CD4-positive, alpha-beta T cell (primary cell): ENCODE data around the gene PSMC3. TPM values are rescaled to one million over a fixed set of nuclear protein-coding genes. Genes with fewer than 3 reads are reported as not detected.

Source experiments
- ATAC-seq: fragments of 200-7000 bp; cut with Tn5 transposase; one replicate; pipeline ENCODE4 v1.10.0; 2022; ENCODE audit warnings: mild to moderate bottlenecking; ENCODE audit not compliant: poor library complexity
- CTCF ChIA-PET: fragments of 350-600 bp; sonication (Branson Sonifier 250); formaldehyde crosslinking; loops from one replicate; lab custom pipeline; 2021; ENCODE audit warnings: antibody characterized with exemption, inconsistent platforms; lab: Charles Lee
- POLR2A ChIA-PET: fragments of 350-600 bp; sonication (Branson Sonifier 250); formaldehyde crosslinking; loops from one replicate; lab custom pipeline; 2021; ENCODE audit warnings: antibody characterized with exemption, inconsistent platforms; lab: Charles Lee
- DNase-seq, 14 experiments: peaks; one replicate each; pipeline ENCODE4 v3.0.0-alpha.2; 2013 to 2020; ENCODE audit warnings: mixed read lengths in 2 of 14
- H3K27ac ChIP-seq, 2 donors: one replicate each; pipeline versions ENCODE4 v1.5.1 to v1.7.0; 2013; ENCODE audit warnings: low read length in 2 of 2, low read depth in 1 of 2, mild to moderate bottlenecking in 1 of 2
- H3K27me3 ChIP-seq, 2 experiments: 1 replicate in 1 of 2; 2 replicates in 1 of 2; pipeline versions ENCODE4 v1.6.1 to v1.7.0; 2013; ENCODE audit warnings: low read length in 2 of 2, control low read depth in 1 of 2, mild to moderate bottlenecking in 1 of 2, moderate library complexity in 1 of 2; ENCODE audit not compliant: insufficient read depth in 2 of 2, control insufficient read depth in 1 of 2
- H3K36me3 ChIP-seq: one replicate; pipeline ENCODE4 v1.6.1; 2013; ENCODE audit warnings: low read length, control low read depth; ENCODE audit not compliant: insufficient read depth
- H3K4me1 ChIP-seq: one replicate; pipeline ENCODE4 v1.6.1; 2013; ENCODE audit warnings: low read length, control low read depth; ENCODE audit not compliant: insufficient read depth
- H3K4me3 ChIP-seq: one replicate; pipeline ENCODE4 v1.5.1; 2013; ENCODE audit warnings: mild to moderate bottlenecking, low read length, moderate library complexity
- H3K9me3 ChIP-seq, 2 experiments: 1 replicate in 1 of 2; 2 replicates in 1 of 2; pipeline versions ENCODE4 v1.6.1 to v1.7.0; 2013; ENCODE audit warnings: low read length in 2 of 2, mild to moderate bottlenecking in 2 of 2, control low read depth in 1 of 2, moderate library complexity in 1 of 2; ENCODE audit not compliant: control insufficient read depth in 1 of 2, insufficient read depth in 1 of 2
- H3K27ac Mint-ChIP-seq: one replicate; pipeline ENCODE4 v1.8.0; 2020; ENCODE audit warnings: mixed read lengths
- H3K27me3 Mint-ChIP-seq: one replicate; pipeline ENCODE4 v1.8.0; 2021; ENCODE audit warnings: mixed read lengths
- H3K36me3 Mint-ChIP-seq: one replicate; pipeline ENCODE4 v1.8.0; 2021; ENCODE audit warnings: low read depth, mixed read lengths
- H3K4me1 Mint-ChIP-seq: one replicate; pipeline ENCODE4 v1.8.0; 2021; ENCODE audit warnings: low read depth, mixed read lengths
- H3K4me3 Mint-ChIP-seq: one replicate; pipeline ENCODE4 v1.8.0; 2020; ENCODE audit warnings: mild to moderate bottlenecking, mixed read lengths
- H3K9me3 Mint-ChIP-seq: one replicate; pipeline ENCODE4 v1.8.0; 2020; ENCODE audit warnings: mixed read lengths
- intact Hi-C, 2 experiments: fragments of 100-400 bp; cut with DNase I in 1 of 2; cut with micrococcal nuclease in 1 of 2; formaldehyde crosslinking; loops; one replicate each; pipeline versions ENCODE4 v1.15.1 to v1.9.0; 2023 to 2025; cut with DNase I, micrococcal nuclease
- total RNA-seq, 174 experiments: library from RNA in 2 of 174; stranded (reverse) in 2 of 174; gene quantifications; one replicate each; pipeline ENCODE4 v1.2.3 and lab custom pipeline; 2021 to 2026
- TF ChIP-seq, protein P1 (sequence below): fragments of 200-600 bp; IDR thresholded peaks from one replicate; pipeline ENCODE4 v1.8.0; 2022; ENCODE audit warnings: antibody characterized with exemption, mild to moderate bottlenecking

The PSMC3 gene
- total RNA-seq, 2 experiments from 2014 or later = 51.3 to 59.5 TPM

DNA sequence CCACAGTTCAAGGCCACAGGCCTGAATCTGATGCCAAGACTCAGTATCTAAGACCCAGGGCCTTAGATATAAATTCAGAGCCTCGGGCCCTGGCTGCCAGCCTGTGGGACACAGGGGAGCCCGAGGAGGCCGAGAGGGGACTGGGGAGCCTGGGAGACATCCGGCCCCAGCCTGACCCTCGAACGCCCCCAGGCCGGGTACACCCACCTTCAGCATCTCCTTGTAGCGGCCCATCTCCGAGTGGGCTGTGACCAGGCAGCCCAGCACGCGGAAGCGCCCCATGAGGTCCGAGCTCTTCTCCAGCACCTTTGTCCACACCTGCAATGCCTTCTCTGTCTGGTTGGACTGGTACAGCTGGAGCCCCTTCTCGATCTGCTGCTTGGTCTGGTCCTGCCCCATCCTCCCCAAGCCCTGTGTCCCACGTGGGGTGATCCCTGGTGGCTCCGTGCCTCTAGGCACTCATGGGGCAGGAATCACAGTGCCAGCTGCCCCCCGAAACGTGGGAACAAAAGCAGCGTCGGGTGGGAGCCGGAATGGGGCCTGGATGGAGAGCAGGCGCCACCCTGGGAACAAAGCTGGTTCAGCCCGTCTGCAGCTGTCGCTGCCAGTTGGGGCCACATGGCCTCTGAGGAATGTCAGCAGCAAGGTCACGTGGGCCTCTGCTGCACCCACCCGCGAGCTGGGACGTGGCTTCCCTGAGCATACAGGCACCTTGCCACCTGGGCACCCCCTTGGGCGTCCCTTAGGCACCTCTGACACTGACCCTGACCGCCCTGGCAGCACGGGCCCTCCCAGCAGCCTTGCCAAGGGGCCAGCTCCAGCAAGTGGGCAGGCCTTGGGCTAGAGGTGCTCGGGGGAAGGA, 22.6 kb upstream of the PSMC3 start, which contains the start of gene RAPSN:
Gene RAPSN (minus strand): TSS at position 571 of the 862 bp plus-strand sequence. CDS start 172 bp downstream, at position 399.
- no peak for ATAC-seq
- H3K27me3 Mint-ChIP-seq = no peaks in the 10 kb centered on the region
- H3K4me3 Mint-ChIP-seq = no peak within 1 kb of the TSS
- intact Hi-C loops = no loop called here
- Histone ChIP-seq H3K27ac (no peak within 1 kb of the TSS), H3K9me3 (no peaks in the 10 kb centered on the region), H3K4me3 (no peak within 1 kb of the TSS), H3K36me3 (no peaks in the 10 kb centered on the region), H3K4me1 (no peaks in the 10 kb centered on the region), H3K27me3 (no peaks in the 10 kb centered on the region)
- H3K9me3 Mint-ChIP-seq = no peaks in the 10 kb centered on the region
- no peak within 1 kb of the TSS for H3K27ac Mint-ChIP-seq
- DNase-seq = no peak
- H3K4me1 Mint-ChIP-seq = no peaks in the 10 kb centered on the region
- TF ChIP-seq, protein P1, sequence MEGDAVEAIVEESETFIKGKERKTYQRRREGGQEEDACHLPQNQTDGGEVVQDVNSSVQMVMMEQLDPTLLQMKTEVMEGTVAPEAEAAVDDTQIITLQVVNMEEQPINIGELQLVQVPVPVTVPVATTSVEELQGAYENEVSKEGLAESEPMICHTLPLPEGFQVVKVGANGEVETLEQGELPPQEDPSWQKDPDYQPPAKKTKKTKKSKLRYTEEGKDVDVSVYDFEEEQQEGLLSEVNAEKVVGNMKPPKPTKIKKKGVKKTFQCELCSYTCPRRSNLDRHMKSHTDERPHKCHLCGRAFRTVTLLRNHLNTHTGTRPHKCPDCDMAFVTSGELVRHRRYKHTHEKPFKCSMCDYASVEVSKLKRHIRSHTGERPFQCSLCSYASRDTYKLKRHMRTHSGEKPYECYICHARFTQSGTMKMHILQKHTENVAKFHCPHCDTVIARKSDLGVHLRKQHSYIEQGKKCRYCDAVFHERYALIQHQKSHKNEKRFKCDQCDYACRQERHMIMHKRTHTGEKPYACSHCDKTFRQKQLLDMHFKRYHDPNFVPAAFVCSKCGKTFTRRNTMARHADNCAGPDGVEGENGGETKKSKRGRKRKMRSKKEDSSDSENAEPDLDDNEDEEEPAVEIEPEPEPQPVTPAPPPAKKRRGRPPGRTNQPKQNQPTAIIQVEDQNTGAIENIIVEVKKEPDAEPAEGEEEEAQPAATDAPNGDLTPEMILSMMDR = no peak
- no peaks in the 10 kb centered on the region for H3K36me3 Mint-ChIP-seq
- POLR2A ChIA-PET = no interaction called here
- CTCF ChIA-PET = interaction anchor here (0.5 kb wide), 1 partner anchor 755 kb away, joined by 3 read pairs; no protein-coding TSS in a partner anchor

DNA sequence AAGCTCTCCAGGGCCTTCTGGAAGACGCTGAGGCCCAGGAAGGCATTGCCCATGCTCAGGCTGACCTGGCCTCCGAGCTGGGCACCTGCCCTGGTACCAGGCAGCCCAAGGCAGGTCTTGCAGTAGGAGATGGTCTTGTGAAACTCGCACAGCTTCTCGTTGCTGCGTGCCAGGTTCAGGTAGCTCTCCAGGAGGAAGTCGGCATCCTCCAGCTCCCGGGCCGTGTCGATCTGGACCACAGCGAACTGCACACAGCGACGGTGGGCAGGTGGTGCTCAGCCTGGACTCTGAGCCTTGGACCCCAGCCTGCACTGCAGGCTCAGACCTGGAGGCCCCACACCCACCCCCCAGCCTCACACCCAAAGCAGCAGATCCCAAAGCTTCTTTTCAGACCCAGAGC, 21.7 kb upstream of the PSMC3 start:
- Mint-ChIP-seq H3K4me1 (no peaks in the 10 kb centered on the region), H3K36me3 (no peaks in the 10 kb centered on the region), H3K27me3 (no peaks in the 10 kb centered on the region), H3K9me3 (no peaks in the 10 kb centered on the region), H3K27ac (no peak overlapping the region), H3K4me3 (no peak overlapping the region)
- peaks cover 3% of the 10 kb centered on the region for H3K4me1 ChIP-seq
- no peaks in the 10 kb centered on the region for H3K27me3 ChIP-seq
- no peak overlapping the region for H3K4me3 ChIP-seq
- intact Hi-C loops = no loop called here
- TF ChIP-seq, protein P1 = no peak
- H3K36me3 ChIP-seq = no peaks in the 10 kb centered on the region
- DNase-seq = no peak
- H3K27ac ChIP-seq = no peak overlapping the region
- ChIA-PET CTCF (no interaction called here), POLR2A (no interaction called here)
- no peaks in the 10 kb centered on the region for H3K9me3 ChIP-seq
- no peak for ATAC-seq

DNA sequence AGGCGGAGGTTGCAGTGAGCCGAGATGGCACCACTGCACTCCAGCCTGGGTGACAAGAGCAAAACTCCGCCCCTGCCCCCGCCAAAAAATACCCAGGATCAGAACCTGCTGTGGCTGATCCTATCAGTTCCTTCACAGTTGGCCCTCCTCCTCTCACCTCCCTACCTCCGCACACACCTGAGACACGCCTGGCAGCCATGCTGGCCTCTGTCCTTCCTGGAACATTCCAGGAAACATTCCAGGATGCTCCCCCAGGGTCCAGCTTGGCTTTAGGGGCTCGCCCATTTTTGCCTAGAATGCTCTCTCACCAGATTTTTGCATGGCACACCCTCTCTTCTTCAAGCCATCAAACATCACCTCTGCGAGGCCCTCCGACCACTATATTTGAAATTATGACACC, 20.6 kb upstream of the PSMC3 start:
- no peak overlapping the region for H3K27ac Mint-ChIP-seq
- H3K4me1 Mint-ChIP-seq = no peaks in the 10 kb centered on the region
- ChIA-PET POLR2A (no interaction called here), CTCF (no interaction called here)
- Histone ChIP-seq H3K27me3 (no peaks in the 10 kb centered on the region), H3K4me3 (no peak overlapping the region), H3K27ac (no peak overlapping the region), H3K4me1 (peaks cover 3% of the 10 kb centered on the region), H3K36me3 (no peaks in the 10 kb centered on the region), H3K9me3 (no peaks in the 10 kb centered on the region)
- DNase-seq (no peak), ATAC-seq (no peak)
- H3K9me3 Mint-ChIP-seq = no peaks in the 10 kb centered on the region
- intact Hi-C loops = no loop called here
- TF ChIP-seq, protein P1 = no peak
- no peak overlapping the region for H3K4me3 Mint-ChIP-seq
- no peaks in the 10 kb centered on the region for H3K36me3 Mint-ChIP-seq
- no peaks in the 10 kb centered on the region for H3K27me3 Mint-ChIP-seq
